Breast epithelium (tissue), 3 donors: ENCODE measurements around the gene PPP1R12B.
"Not testable (repeated sequence)": the region's sequence is repeated elsewhere in the genome, so short reads cannot be mapped to it uniquely, and the experiment has no call there.

ENCODE experiments used
- POLR2A ChIP-seq: fragments of 450-650 bp; IDR thresholded peaks from one replicate; pipeline ENCODE4 v1.6.1; 2016; ENCODE audit warnings: antibody characterized with exemption, mild to moderate bottlenecking, moderate library complexity
- TF ChIP-seq, protein P1 (sequence below), 3 donors: fragments of 450-650 bp; IDR thresholded peaks; one replicate each; pipeline ENCODE4 v1.5.1; 2016 to 2017; ENCODE audit warnings: antibody characterized with exemption in 3 of 3, mild to moderate bottlenecking in 3 of 3, moderate library complexity in 3 of 3

DNA sequence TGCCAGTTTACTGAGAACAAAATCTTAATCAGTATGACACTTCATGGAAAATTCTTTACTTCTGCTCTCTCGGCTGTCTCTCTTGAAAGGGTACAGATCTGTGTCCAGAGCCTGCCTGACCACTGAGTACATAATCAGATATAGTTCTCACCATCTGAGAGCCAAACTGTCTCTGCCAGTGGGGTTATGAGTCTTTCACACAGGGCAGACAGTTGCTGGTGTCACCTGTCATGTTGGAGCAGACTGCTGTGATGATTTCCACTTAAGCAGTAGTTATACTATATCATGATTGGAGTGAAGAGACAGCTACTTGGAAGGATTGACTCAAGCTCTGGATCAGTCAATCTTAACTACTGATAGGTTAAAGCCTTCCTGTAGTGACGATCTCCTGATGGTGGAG lies 58.9 kb downstream of the PPP1R12B start:
- TF ChIP-seq, protein P1, sequence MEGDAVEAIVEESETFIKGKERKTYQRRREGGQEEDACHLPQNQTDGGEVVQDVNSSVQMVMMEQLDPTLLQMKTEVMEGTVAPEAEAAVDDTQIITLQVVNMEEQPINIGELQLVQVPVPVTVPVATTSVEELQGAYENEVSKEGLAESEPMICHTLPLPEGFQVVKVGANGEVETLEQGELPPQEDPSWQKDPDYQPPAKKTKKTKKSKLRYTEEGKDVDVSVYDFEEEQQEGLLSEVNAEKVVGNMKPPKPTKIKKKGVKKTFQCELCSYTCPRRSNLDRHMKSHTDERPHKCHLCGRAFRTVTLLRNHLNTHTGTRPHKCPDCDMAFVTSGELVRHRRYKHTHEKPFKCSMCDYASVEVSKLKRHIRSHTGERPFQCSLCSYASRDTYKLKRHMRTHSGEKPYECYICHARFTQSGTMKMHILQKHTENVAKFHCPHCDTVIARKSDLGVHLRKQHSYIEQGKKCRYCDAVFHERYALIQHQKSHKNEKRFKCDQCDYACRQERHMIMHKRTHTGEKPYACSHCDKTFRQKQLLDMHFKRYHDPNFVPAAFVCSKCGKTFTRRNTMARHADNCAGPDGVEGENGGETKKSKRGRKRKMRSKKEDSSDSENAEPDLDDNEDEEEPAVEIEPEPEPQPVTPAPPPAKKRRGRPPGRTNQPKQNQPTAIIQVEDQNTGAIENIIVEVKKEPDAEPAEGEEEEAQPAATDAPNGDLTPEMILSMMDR (IDR thresholded peaks at IDR 0.05), result not testable (repeated sequence)
- TF ChIP-seq POLR2A, result not testable (repeated sequence)
